GM18951 (cell line): ENCODE data around the gene BTF3.
"Not testable (repeated sequence)": the region's sequence is repeated elsewhere in the genome, so short reads cannot be mapped to it uniquely, and the experiment has no call there.

ENCODE experiments used
- POLR2A ChIP-seq: IDR thresholded peaks from 4 replicates; pipeline ENCODE4 v1.6.1; 2011; ENCODE audit warnings: mild to moderate bottlenecking; ENCODE audit not compliant: insufficient read length, insufficient read depth; ENCODE audit errors: extremely low read depth
- in situ Hi-C: fragments of 300-500 bp; cut with MboI; formaldehyde crosslinking; loops from one replicate; pipeline ENCODE4 v1.12.0; 2022; ENCODE audit warnings: low sequenced_read_pairs, mixed read lengths, inconsistent platforms; ENCODE audit not compliant: unreplicated experiment

Gene BTF3

GRCh38 chr5:73469878-73470277 is 28.4 kb upstream of the BTF3 start:
- in situ Hi-C loops: no loop called here
- no peak for TF ChIP-seq POLR2A

- no peak for TF ChIP-seq POLR2A
Observed at GRCh38 chr5:73471654-73472053, 26.6 kb upstream of the BTF3 start.

GRCh38 chr5:73472116-73472515 is 26.1 kb upstream of the BTF3 start:
- in situ Hi-C loops: no loop called here
- TF ChIP-seq POLR2A: no peak

More at GRCh38 chr5:73471654-73472053, 26.6 kb upstream of the BTF3 start:
- in situ Hi-C loops: no loop called here

GRCh38 chr5:73480500-73480899 is 17.7 kb upstream of the BTF3 start:
- in situ Hi-C loops: no loop called here
- no peak for TF ChIP-seq POLR2A

- TF ChIP-seq POLR2A: no peak
- in situ Hi-C loops: no loop called here
Observed at GRCh38 chr5:73482383-73483136, 15.7 kb upstream of the BTF3 start.

GRCh38 chr5:73483676-73484075 is 14.6 kb upstream of the BTF3 start:
- TF ChIP-seq POLR2A: no peak
- in situ Hi-C loops: no loop called here

GRCh38 chr5:73484511-73484910 is 13.7 kb upstream of the BTF3 start:
- in situ Hi-C loops: no loop called here

GRCh38 chr5:73485715-73486114 is 12.5 kb upstream of the BTF3 start:
- in situ Hi-C loops: no loop called here

More at GRCh38 chr5:73484511-73484910, 13.7 kb upstream of the BTF3 start:
- no peak for TF ChIP-seq POLR2A

GRCh38 chr5:73486119-73486899 is 11.9 kb upstream of the BTF3 start:
- in situ Hi-C loops: no loop called here
- no peak for TF ChIP-seq POLR2A

More at GRCh38 chr5:73485715-73486114, 12.5 kb upstream of the BTF3 start:
- no peak for TF ChIP-seq POLR2A

GRCh38 chr5:73487257-73487656 is 11.0 kb upstream of the BTF3 start:
- in situ Hi-C loops: not testable (repeated sequence)

GRCh38 chr5:73487815-73488214 is 10.4 kb upstream of the BTF3 start:
- TF ChIP-seq POLR2A: no peak
- in situ Hi-C loops: no loop called here

- in situ Hi-C loops: no loop called here
- no peak for TF ChIP-seq POLR2A
Observed at GRCh38 chr5:73488806-73489205, 9.4 kb upstream of the BTF3 start.

GRCh38 chr5:73490088-73490487 is 8.2 kb upstream of the BTF3 start:
- in situ Hi-C loops: no loop called here
- TF ChIP-seq POLR2A: no peak

- in situ Hi-C loops: no loop called here
- TF ChIP-seq POLR2A: no peak
Observed at GRCh38 chr5:73491155-73491554, 7.1 kb upstream of the BTF3 start.
